PC-3 (cell line): Measurements from ENCODE around the gene ST6GAL1. TPM values are rescaled to one million over a fixed set of nuclear protein-coding genes. Genes with fewer than 3 reads are reported as not detected.

Source experiments
- ATAC-seq: fragments of 200-7000 bp; cut with Tn5 transposase; 2 replicates; pipeline ENCODE4 v1.9.1; 2020; ENCODE audit warnings: mild to moderate bottlenecking, moderate library complexity
- BruUV-seq: library from RNA; stranded (reverse); fragments of 400-500 nt; replicated peaks from 2 replicates; lab custom pipeline; 2021; lab: Mats Ljungman, UMichigan
- CTCF ChIA-PET: fragments of 300-600 bp; sonication (Branson Sonifier 250); formaldehyde crosslinking; loops from one replicate; lab custom pipeline; 2022; ENCODE audit warnings: antibody characterized with exemption; lab: Charles Lee
- POLR2A ChIA-PET: fragments of 300-600 bp; sonication (Branson Sonifier 250); formaldehyde crosslinking; loops from one replicate; lab custom pipeline; 2022; ENCODE audit warnings: antibody characterized with exemption; ENCODE audit not compliant: unreplicated experiment; lab: Charles Lee
- DNase-seq: peaks from one replicate; pipeline ENCODE4 v3.0.0-alpha.2; 2015
- H2AFZ ChIP-seq: fragments of 300-600 bp; sonication (generic); 2 replicates; pipeline ENCODE4 v1.6.0; 2016; ENCODE audit warnings: antibody characterized with exemption, low read length
- H3F3A ChIP-seq: fragments of 300-600 bp; sonication (generic); one replicate; pipeline ENCODE4 v1.6.0; 2017; ENCODE audit warnings: antibody characterized with exemption, low read length, control low read depth, mild to moderate bottlenecking; ENCODE audit not compliant: unreplicated experiment
- H3K27ac ChIP-seq: fragments of 300-600 bp; sonication (generic); 2 replicates; pipeline ENCODE4 v1.5.1; 2016; ENCODE audit warnings: mild to moderate bottlenecking, low read length
- H3K27me3 ChIP-seq: fragments of 300-600 bp; sonication (generic); 2 replicates; pipeline ENCODE4 v1.6.1; 2016; ENCODE audit warnings: low read length, mixed read lengths
- H3K36me3 ChIP-seq: fragments of 300-600 bp; sonication (generic); 2 replicates; pipeline ENCODE4 v1.6.1; 2016; ENCODE audit warnings: low read depth, mixed run types, low read length, mixed read lengths
- H3K4me1 ChIP-seq: fragments of 300-600 bp; sonication (generic); 2 replicates; pipeline ENCODE4 v1.5.1; 2016; ENCODE audit warnings: low read length; ENCODE audit not compliant: insufficient read depth
- H3K4me2 ChIP-seq: fragments of 300-600 bp; sonication (generic); 2 replicates; pipeline ENCODE4 v1.6.0; 2016; ENCODE audit warnings: low read length
- H3K4me3 ChIP-seq: fragments of 300-600 bp; sonication (generic); 2 replicates; pipeline ENCODE4 v1.5.1; 2016; ENCODE audit warnings: mild to moderate bottlenecking, low read length, mixed read lengths
- H3K79me2 ChIP-seq: fragments of 300-600 bp; sonication (generic); 2 replicates; pipeline ENCODE4 v1.6.1; 2017; ENCODE audit warnings: low read length, mixed read lengths
- H3K9ac ChIP-seq: fragments of 300-600 bp; sonication (generic); 2 replicates; pipeline ENCODE4 v1.6.0; 2016; ENCODE audit warnings: mild to moderate bottlenecking, low read length
- H3K9me2 ChIP-seq: fragments of 300-600 bp; sonication (generic); replicated peaks from 2 replicates; pipeline ENCODE4 v1.6.1; 2016; ENCODE audit warnings: mixed run types, low read length, mixed read lengths
- H3K9me3 ChIP-seq: fragments of 300-600 bp; sonication (generic); 2 replicates; pipeline ENCODE4 v1.6.1; 2016; ENCODE audit warnings: low read length, mixed read lengths
- H4K20me1 ChIP-seq: fragments of 300-600 bp; sonication (generic); 2 replicates; pipeline ENCODE4 v1.6.1; 2016; ENCODE audit warnings: low read length, mixed read lengths
- EZH2 ChIP-seq: fragments of 300-600 bp; sonication (generic); IDR thresholded peaks from one replicate; pipeline ENCODE4 v1.6.1; 2017; ENCODE audit warnings: antibody characterized with exemption, mild to moderate bottlenecking, low read length; ENCODE audit not compliant: unreplicated experiment
- EZH2phosphoT487 ChIP-seq: fragments of 300-600 bp; sonication (generic); IDR thresholded peaks from 2 replicates; pipeline ENCODE4 v1.6.1; 2018; ENCODE audit warnings: mild to moderate bottlenecking, antibody characterized with exemption, low read length, borderline replicate concordance
- intact Hi-C: fragments of 100-400 bp; cut with micrococcal nuclease; formaldehyde crosslinking; loops from 2 replicates; pipeline ENCODE4 v1.9.0; 2023
- total RNA-seq: library from RNA; depleted of rRNA; stranded (reverse); fragments of >200 nt; gene quantifications from 2 replicates; pipeline ENCODE4 v1.2.3, GENCODE V29; 2014
- TF ChIP-seq, protein P1 (sequence below): fragments of 300-600 bp; sonication (generic); conservative IDR thresholded peaks from 2 replicates; pipeline ENCODE4 v1.5.1; 2017; ENCODE audit warnings: antibody characterized with exemption, low read depth, mild to moderate bottlenecking, low read length

The ST6GAL1 gene
- total RNA-seq, 1 experiment from 2014 or later, result 9.4 TPM

DNA sequence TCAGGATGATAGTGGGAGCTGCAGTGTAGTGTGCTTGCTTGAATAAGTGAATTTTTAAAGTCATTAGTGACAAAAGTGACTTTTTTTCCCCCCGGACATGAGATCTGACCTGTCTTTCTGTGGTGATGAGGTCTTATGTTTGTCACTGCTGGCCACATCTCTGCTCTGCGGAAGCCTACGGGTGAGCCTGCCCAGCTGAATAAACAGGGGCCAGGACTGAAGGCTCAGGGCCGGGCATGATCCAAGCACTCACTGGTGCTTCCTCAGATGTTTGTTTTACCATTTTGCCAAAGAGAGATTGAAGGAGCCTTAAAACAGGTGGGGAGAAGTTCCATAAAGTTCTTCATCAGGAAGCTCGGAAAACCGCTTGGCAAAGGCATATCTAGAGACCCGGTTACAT is 174.0 kb downstream of the ST6GAL1 start:
- Histone ChIP-seq H3K9ac (no peak overlapping the region), H3K4me2 (no peak overlapping the region), H3K79me2 (no peaks in the 10 kb centered on the region), H3F3A (no peaks in the 10 kb centered on the region), H3K27me3 (no peaks in the 10 kb centered on the region), H3K27ac (no peak overlapping the region), H4K20me1 (no peaks in the 10 kb centered on the region), H3K9me2 (no peaks in the 10 kb centered on the region), H3K4me1 (peaks cover under 1% of the 10 kb centered on the region; the same call in 1 of the 2 replicates), H3K36me3 (no peaks in the 10 kb centered on the region), H2AFZ (no peak overlapping the region), H3K4me3 (no peak overlapping the region), H3K9me3 (no peaks in the 10 kb centered on the region)
- no TSS peak for BruUV-seq
- no peak for DNase-seq
- no peak for ATAC-seq
- TF ChIP-seq, protein P1, sequence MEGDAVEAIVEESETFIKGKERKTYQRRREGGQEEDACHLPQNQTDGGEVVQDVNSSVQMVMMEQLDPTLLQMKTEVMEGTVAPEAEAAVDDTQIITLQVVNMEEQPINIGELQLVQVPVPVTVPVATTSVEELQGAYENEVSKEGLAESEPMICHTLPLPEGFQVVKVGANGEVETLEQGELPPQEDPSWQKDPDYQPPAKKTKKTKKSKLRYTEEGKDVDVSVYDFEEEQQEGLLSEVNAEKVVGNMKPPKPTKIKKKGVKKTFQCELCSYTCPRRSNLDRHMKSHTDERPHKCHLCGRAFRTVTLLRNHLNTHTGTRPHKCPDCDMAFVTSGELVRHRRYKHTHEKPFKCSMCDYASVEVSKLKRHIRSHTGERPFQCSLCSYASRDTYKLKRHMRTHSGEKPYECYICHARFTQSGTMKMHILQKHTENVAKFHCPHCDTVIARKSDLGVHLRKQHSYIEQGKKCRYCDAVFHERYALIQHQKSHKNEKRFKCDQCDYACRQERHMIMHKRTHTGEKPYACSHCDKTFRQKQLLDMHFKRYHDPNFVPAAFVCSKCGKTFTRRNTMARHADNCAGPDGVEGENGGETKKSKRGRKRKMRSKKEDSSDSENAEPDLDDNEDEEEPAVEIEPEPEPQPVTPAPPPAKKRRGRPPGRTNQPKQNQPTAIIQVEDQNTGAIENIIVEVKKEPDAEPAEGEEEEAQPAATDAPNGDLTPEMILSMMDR, result no peak
- no peak for TF ChIP-seq EZH2
- no peak for TF ChIP-seq EZH2phosphoT487
- POLR2A ChIA-PET, result no interaction called here
- intact Hi-C loops, result no loop called here
- CTCF ChIA-PET, result no interaction called here

DNA sequence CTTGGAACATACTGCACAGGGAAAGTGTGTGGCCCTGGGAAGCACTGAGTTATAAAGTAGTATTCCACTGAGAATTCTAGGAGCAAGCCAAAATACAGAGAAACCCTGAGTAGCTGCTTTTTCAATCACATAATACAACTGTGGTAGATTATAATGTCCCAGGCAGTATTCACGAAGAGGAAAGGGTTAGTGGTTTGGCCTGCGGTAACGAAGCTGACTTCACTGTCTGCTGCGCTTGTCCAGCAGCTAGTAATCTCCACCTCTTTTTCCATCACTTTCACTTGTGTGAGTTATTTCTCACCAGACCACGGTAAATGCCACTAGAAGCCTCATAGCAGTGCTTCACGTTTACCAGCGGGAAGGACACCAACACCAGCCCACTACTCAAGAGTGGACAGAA is 174.6 kb downstream of the ST6GAL1 start:
- ATAC-seq (no peak), DNase-seq (no peak)
- TF ChIP-seq, protein P1, result no peak
- TF ChIP-seq EZH2 (no peak), EZH2phosphoT487 (no peak)
- no peak overlapping the region for H3K27ac ChIP-seq
- H3K27me3 ChIP-seq, result no peaks in the 10 kb centered on the region
- H4K20me1 ChIP-seq, result no peaks in the 10 kb centered on the region
- CTCF ChIA-PET, result no interaction called here
- no peaks in the 10 kb centered on the region for H3K9me3 ChIP-seq
- POLR2A ChIA-PET, result no interaction called here
- intact Hi-C loops, result no loop called here
- BruUV-seq, result no TSS peak
- H3K4me2 ChIP-seq, result no peak overlapping the region
- no peaks in the 10 kb centered on the region for H3F3A ChIP-seq
- no peak overlapping the region for H3K4me3 ChIP-seq
- H3K79me2 ChIP-seq, result no peaks in the 10 kb centered on the region
- H3K9me2 ChIP-seq, result no peaks in the 10 kb centered on the region
- H3K4me1 ChIP-seq, result no peaks in the 10 kb centered on the region
- no peaks in the 10 kb centered on the region for H3K36me3 ChIP-seq
- no peak overlapping the region for H2AFZ ChIP-seq
- no peak overlapping the region for H3K9ac ChIP-seq

DNA sequence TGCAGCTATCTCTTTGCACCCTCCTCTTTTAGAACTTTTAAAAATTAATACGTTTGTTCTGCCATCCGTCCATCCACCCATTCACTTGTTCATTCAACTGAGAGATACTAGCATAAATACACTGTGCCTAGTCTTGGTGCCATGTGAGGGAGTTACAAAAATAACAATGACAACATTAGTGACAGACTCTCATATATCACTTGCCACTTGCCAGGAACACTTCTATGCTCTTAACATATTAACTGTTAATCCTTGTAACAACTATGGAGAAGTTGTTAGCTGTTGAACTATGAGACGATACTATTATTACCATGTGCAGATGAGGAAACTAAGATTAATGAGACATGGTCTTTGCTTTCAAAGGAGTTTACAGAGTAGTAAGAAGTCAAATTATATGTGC is 175.4 kb downstream of the ST6GAL1 start:
- H3K36me3 ChIP-seq, result no peaks in the 10 kb centered on the region
- no peak overlapping the region for H3K4me2 ChIP-seq
- H3K27ac ChIP-seq, result no peak overlapping the region
- no peaks in the 10 kb centered on the region for H3K9me3 ChIP-seq
- ATAC-seq (no peak), DNase-seq (no peak)
- H3F3A ChIP-seq, result no peaks in the 10 kb centered on the region
- no peak overlapping the region for H3K9ac ChIP-seq
- no peaks in the 10 kb centered on the region for H3K27me3 ChIP-seq
- no peak overlapping the region for H3K4me3 ChIP-seq
- H4K20me1 ChIP-seq, result no peaks in the 10 kb centered on the region
- no peak overlapping the region for H2AFZ ChIP-seq
- no peaks in the 10 kb centered on the region for H3K4me1 ChIP-seq
- intact Hi-C loops, result no loop called here
- BruUV-seq, result no TSS peak
- no peaks in the 10 kb centered on the region for H3K79me2 ChIP-seq
- CTCF ChIA-PET, result no interaction called here
- H3K9me2 ChIP-seq, result no peaks in the 10 kb centered on the region
- POLR2A ChIA-PET, result no interaction called here
- TF ChIP-seq, protein P1, result no peak
- TF ChIP-seq EZH2 (no peak), EZH2phosphoT487 (no peak)
